Endodermal cell (in vitro differentiated cells): ENCODE measurements around the gene GATAD2B. TPM values are rescaled to one million over a fixed set of nuclear protein-coding genes. Genes with fewer than 3 reads are reported as not detected.
A peak's percentile ranks its signal among the peaks of the same experiment; 100 is the strongest.

Experiments used
- DNase-seq: peaks from one replicate; pipeline ENCODE4 v3.0.0-alpha.2; 2017
- H3K27ac ChIP-seq: 2 replicates; pipeline ENCODE4 v1.5.1; 2013; ENCODE audit warnings: mild to moderate bottlenecking, low read depth, low read length, moderate library complexity
- H3K27me3 ChIP-seq: 2 replicates; pipeline ENCODE4 v1.6.1; 2013; ENCODE audit warnings: mild to moderate bottlenecking, low read length, moderate library complexity; ENCODE audit not compliant: insufficient read depth, control insufficient read depth, poor library complexity, severe bottlenecking
- H3K36me3 ChIP-seq: 2 replicates; pipeline ENCODE4 v1.7.0; 2013; ENCODE audit warnings: mild to moderate bottlenecking, low read length, moderate library complexity; ENCODE audit not compliant: control insufficient read depth, insufficient read depth
- H3K4me1 ChIP-seq: one replicate; pipeline ENCODE4 v1.7.0; 2013; ENCODE audit warnings: low read length; ENCODE audit not compliant: control insufficient read depth, insufficient read depth
- H3K4me3 ChIP-seq: 2 replicates; pipeline ENCODE4 v1.5.1; 2013; ENCODE audit warnings: mild to moderate bottlenecking, low read length, moderate library complexity
- H3K9ac ChIP-seq: 2 replicates; pipeline ENCODE4 v1.6.1; 2013; ENCODE audit warnings: mild to moderate bottlenecking, low read length, moderate library complexity; ENCODE audit not compliant: poor library complexity, severe bottlenecking; ENCODE audit errors: extremely low read depth
- H3K9me3 ChIP-seq: 2 replicates; pipeline ENCODE4 v1.6.1; 2013; ENCODE audit warnings: mild to moderate bottlenecking, low read length, moderate library complexity; ENCODE audit not compliant: control insufficient read depth
- H3K27ac Mint-ChIP-seq: 2 replicates; pipeline ENCODE4 v1.8.0; 2020; ENCODE audit warnings: mixed read lengths
- H3K27me3 Mint-ChIP-seq: 2 replicates; pipeline ENCODE4 v1.8.0; 2021; ENCODE audit warnings: mild to moderate bottlenecking, mixed read lengths; ENCODE audit not compliant: insufficient read depth
- H3K36me3 Mint-ChIP-seq: 2 replicates; pipeline ENCODE4 v1.8.0; 2020; ENCODE audit warnings: low read depth, mixed read lengths
- H3K4me1 Mint-ChIP-seq: 2 replicates; pipeline ENCODE4 v1.8.0; 2020; ENCODE audit warnings: mixed read lengths
- H3K4me3 Mint-ChIP-seq: 2 replicates; pipeline ENCODE4 v1.8.0; 2020; ENCODE audit warnings: mild to moderate bottlenecking, moderate library complexity, mixed read lengths
- H3K9me3 Mint-ChIP-seq: 2 replicates; pipeline ENCODE4 v1.8.0; 2020; ENCODE audit warnings: mild to moderate bottlenecking, mixed read lengths
- WGBS, 2 experiments: methylation state at CpG; one replicate each; pipeline versions ENCODE4 v1.1.5 to v1.1.7; 2013; ENCODE audit warnings: missing lambda C conversion rate in 2 of 2, mixed read lengths in 1 of 2; ENCODE audit not compliant: insufficient coverage in 1 of 2, insufficient read length in 1 of 2; 5-methylcytosine and 5-hydroxymethylcytosine counted together
- total RNA-seq, 2 donors: library from RNA; stranded (reverse); fragmentation: NEBNext Ultra II Directional in 1 of 2; extraction: Animal tissue kit (Norgen Biotek cat#: 25700) in 1 of 2; gene quantifications; 2 replicates in 1 of 2; 3 replicates in 1 of 2; pipeline ENCODE4 v1.2.1, GENCODE V29; 2021
- TF ChIP-seq, protein P1 (sequence below): fragments of 200-600 bp; sonication (generic); conservative IDR thresholded peaks from 2 replicates; pipeline ENCODE4 v1.5.0; 2021; ENCODE audit warnings: antibody characterized with exemption, mild to moderate bottlenecking

GATAD2B gene
- total RNA-seq, 2 donors from 2014 or later = 45.2 to 51.2 TPM

DNA sequence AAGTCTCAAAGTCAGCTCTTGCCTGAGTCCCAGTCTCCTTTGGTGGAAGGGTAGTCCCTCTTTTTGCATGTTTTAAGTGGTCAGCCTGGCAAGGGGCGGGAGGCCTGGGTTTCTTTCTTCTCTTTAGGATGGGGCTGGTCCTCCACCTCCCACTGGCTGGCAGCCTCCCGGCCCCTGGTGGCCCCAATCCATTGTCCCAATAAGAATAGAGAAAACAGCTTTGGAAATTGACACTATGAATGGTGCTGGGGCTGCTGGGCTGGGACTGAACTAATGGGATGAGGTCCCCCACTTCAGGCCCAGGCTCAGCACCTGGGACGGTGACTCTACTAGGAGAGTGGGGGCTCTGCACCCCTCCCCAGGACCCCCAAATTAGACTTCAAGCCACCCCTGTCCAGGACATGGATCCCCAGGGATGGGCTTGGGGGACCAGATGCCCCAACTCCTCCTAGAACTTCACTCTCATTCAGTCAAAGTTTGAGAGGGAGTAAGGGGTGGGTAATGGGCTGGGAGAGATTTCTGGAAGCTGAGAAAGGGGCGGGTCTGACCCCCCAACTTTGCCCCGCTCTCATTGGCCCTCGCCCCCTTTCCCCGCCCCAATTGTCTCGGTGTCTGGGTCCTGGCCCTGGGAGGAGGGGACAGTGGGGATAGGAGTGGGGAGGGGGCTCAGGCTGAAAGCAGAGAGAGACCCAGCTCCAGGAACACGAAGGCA, 129.4 kb downstream of the GATAD2B start:
- no peak overlapping the region for H3K4me3 ChIP-seq
- DNase-seq = no peak
- no peaks in the 10 kb centered on the region for H3K4me1 ChIP-seq
- H3K27ac Mint-ChIP-seq = no peak overlapping the region
- no peaks in the 10 kb centered on the region for H3K9me3 ChIP-seq
- H3K9ac ChIP-seq = no peak overlapping the region
- no peaks in the 10 kb centered on the region for H3K27me3 Mint-ChIP-seq
- peak overlapping the region; percentile 97 for H3K27ac ChIP-seq
- no peak overlapping the region for H3K4me3 Mint-ChIP-seq
- no peaks in the 10 kb centered on the region for H3K27me3 ChIP-seq
- 33 to 78% methylated on average over 3 to 9 of the region's 9 CpGs for WGBS, 2 experiments
- no peaks in the 10 kb centered on the region for H3K36me3 Mint-ChIP-seq
- no peaks in the 10 kb centered on the region for H3K36me3 ChIP-seq
- TF ChIP-seq, protein P1, sequence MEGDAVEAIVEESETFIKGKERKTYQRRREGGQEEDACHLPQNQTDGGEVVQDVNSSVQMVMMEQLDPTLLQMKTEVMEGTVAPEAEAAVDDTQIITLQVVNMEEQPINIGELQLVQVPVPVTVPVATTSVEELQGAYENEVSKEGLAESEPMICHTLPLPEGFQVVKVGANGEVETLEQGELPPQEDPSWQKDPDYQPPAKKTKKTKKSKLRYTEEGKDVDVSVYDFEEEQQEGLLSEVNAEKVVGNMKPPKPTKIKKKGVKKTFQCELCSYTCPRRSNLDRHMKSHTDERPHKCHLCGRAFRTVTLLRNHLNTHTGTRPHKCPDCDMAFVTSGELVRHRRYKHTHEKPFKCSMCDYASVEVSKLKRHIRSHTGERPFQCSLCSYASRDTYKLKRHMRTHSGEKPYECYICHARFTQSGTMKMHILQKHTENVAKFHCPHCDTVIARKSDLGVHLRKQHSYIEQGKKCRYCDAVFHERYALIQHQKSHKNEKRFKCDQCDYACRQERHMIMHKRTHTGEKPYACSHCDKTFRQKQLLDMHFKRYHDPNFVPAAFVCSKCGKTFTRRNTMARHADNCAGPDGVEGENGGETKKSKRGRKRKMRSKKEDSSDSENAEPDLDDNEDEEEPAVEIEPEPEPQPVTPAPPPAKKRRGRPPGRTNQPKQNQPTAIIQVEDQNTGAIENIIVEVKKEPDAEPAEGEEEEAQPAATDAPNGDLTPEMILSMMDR = no peak
- no peaks in the 10 kb centered on the region for H3K9me3 Mint-ChIP-seq
- H3K4me1 Mint-ChIP-seq = peaks cover 12% of the 10 kb centered on the region

DNA sequence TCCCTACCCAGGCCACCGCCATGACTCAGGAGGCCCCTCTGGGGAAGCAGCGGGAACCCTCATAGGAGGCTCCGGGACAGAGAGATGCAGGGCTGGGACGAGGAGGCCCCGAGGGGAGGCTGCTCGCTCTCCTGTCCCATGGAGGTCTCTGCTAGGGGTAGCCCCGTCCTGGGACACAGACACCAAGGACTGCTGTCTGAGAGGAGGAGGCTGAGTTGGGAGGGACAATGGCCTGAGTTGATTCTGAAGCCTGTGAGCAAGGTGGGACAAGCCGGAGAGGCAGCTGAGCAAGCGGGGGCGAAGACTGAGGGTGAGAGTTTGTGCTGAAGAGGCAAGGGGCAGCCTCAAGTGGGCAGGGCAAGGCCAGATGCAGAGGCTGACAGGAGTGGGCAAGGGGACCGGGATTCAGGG, 130.1 kb downstream of the GATAD2B start:
- Histone ChIP-seq H3K9me3 (no peaks in the 10 kb centered on the region), H3K9ac (no peak overlapping the region), H3K27ac (peak overlapping the region; percentile 97), H3K4me1 (no peaks in the 10 kb centered on the region), H3K36me3 (no peaks in the 10 kb centered on the region), H3K4me3 (no peak overlapping the region), H3K27me3 (no peaks in the 10 kb centered on the region)
- H3K4me3 Mint-ChIP-seq = no peak overlapping the region
- peak overlapping the region; percentile 41 for H3K27ac Mint-ChIP-seq
- peak; percentile 57 for DNase-seq
- TF ChIP-seq, protein P1 = no peak
- no peaks in the 10 kb centered on the region for H3K27me3 Mint-ChIP-seq
- WGBS, 2 experiments = 75 to 86% methylated on average over 2 to 11 of the region's 11 CpGs
- H3K9me3 Mint-ChIP-seq = no peaks in the 10 kb centered on the region
- H3K4me1 Mint-ChIP-seq = peaks cover 12% of the 10 kb centered on the region
- no peaks in the 10 kb centered on the region for H3K36me3 Mint-ChIP-seq

DNA sequence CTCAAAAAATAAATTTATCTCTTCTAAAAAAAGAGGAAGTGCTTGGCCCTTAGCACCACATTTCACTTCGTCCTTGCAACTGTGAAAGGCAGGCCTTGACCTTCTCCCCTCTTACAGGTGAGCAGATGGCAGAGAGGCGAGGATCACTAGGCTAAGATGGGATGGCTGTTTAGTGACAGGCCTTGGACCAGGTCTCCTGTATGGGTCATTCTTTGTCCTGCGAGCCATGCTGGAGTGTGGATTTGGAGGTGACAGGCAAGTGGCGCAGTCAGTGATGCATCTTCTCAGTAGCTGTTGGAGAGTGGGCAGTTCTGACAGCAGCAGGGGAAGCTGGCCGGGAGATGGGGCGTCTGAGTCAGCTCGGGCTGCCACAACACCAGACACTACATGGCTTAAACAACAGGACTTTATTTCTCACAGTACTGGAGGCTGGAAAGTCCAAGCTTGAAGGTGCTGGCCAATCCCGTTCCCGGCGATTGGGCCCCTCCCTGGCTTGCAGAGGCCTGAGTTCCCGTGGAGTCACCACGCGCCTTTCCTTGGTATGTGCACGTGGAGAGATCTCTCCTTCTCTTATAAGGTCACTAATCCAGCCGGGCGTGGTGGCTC, 131.0 kb downstream of the GATAD2B start:
- Histone ChIP-seq H3K4me3 (no peak overlapping the region), H3K9me3 (no peaks in the 10 kb centered on the region), H3K4me1 (no peaks in the 10 kb centered on the region), H3K9ac (no peak overlapping the region), H3K27me3 (no peaks in the 10 kb centered on the region), H3K36me3 (no peaks in the 10 kb centered on the region), H3K27ac (peak overlapping the region; percentile 38)
- no peak overlapping the region for H3K4me3 Mint-ChIP-seq
- 92% methylated on average over 11 to 16 of the region's 16 CpGs for WGBS, 2 experiments
- no peak for DNase-seq
- no peaks in the 10 kb centered on the region for H3K36me3 Mint-ChIP-seq
- no peaks in the 10 kb centered on the region for H3K9me3 Mint-ChIP-seq
- H3K4me1 Mint-ChIP-seq = peaks cover 12% of the 10 kb centered on the region
- H3K27ac Mint-ChIP-seq = no peak overlapping the region
- H3K27me3 Mint-ChIP-seq = no peaks in the 10 kb centered on the region
- TF ChIP-seq, protein P1 = no peak
